Coronary artery (tissue), 2 donors: ENCODE measurements around the gene IGFBP2.

Experiments
- DNase-seq: peaks from one replicate; pipeline ENCODE4 v3.0.0-alpha.2; 2017; ENCODE audit warnings: low spot score
- H3K27ac ChIP-seq, 2 donors: fragments of 200-600 bp; sonication (generic); one replicate each; pipeline ENCODE4 v1.5.1; 2016 to 2019
- H3K4me3 ChIP-seq: fragments of 200-600 bp; sonication (generic); 2 replicates; pipeline ENCODE4 v1.5.1; 2016; ENCODE audit warnings: mild to moderate bottlenecking, moderate library complexity
- CTCF ChIP-seq: fragments of 200-600 bp; sonication (generic); IDR thresholded peaks from one replicate; pipeline ENCODE4 v1.5.1; 2019; ENCODE audit warnings: antibody characterized with exemption

IGFBP2 gene

GRCh38 chr2:216632952-216633615 lies at the start of gene IGFBP2:
IGFBP2 (plus strand) TSS chr2:216633420; CDS start chr2:216633524, 104 bp downstream.
- H3K4me3 ChIP-seq = peak within 1 kb of the TSS; percentile 89
- H3K27ac ChIP-seq = peak within 1 kb of the TSS; percentile 56 to 89
- DNase-seq = no peak

GRCh38 chr2:216583606-216584005 lies 49.6 kb upstream of the IGFBP2 start:
- DNase-seq = no peak
- H3K27ac ChIP-seq = no peak overlapping the region
- no peak for TF ChIP-seq CTCF

More at GRCh38 chr2:216632952-216633615, at the start of gene IGFBP2:
- no peak for TF ChIP-seq CTCF

GRCh38 chr2:216584112-216584511 lies 49.1 kb upstream of the IGFBP2 start:
- Histone ChIP-seq H3K4me3 (no peak overlapping the region), H3K27ac (no peak overlapping the region)
- no peak for TF ChIP-seq CTCF
- no peak for DNase-seq

More at GRCh38 chr2:216583606-216584005, 49.6 kb upstream of the IGFBP2 start:
- H3K4me3 ChIP-seq = no peak overlapping the region

GRCh38 chr2:216585441-216585840 lies 47.8 kb upstream of the IGFBP2 start:
- no peak for DNase-seq
- Histone ChIP-seq H3K4me3 (no peak overlapping the region), H3K27ac (no peak overlapping the region)
- TF ChIP-seq CTCF = no peak

- no peak overlapping the region for H3K4me3 ChIP-seq
- no peak for DNase-seq
- H3K27ac ChIP-seq = no peak overlapping the region
- TF ChIP-seq CTCF = no peak
Measured at GRCh38 chr2:216588861-216589710, 44.1 kb upstream of the IGFBP2 start.

GRCh38 chr2:216589791-216590190 lies 43.4 kb upstream of the IGFBP2 start:
- no peak for DNase-seq
- Histone ChIP-seq H3K4me3 (no peak overlapping the region), H3K27ac (no peak overlapping the region)
- no peak for TF ChIP-seq CTCF
